ENCODE results near the gene SH3GL1. TPM values are rescaled to one million over a fixed set of nuclear protein-coding genes. Genes with fewer than 3 reads are reported as not detected.

SH3GL1 gene
- total and polyA plus RNA-seq, 10 of the 15 experiments (the other 5 are each of a cell fraction or from before 2014, with no cell fraction given): 0.93 to 47.4 (median 28.4) TPM

DNA sequence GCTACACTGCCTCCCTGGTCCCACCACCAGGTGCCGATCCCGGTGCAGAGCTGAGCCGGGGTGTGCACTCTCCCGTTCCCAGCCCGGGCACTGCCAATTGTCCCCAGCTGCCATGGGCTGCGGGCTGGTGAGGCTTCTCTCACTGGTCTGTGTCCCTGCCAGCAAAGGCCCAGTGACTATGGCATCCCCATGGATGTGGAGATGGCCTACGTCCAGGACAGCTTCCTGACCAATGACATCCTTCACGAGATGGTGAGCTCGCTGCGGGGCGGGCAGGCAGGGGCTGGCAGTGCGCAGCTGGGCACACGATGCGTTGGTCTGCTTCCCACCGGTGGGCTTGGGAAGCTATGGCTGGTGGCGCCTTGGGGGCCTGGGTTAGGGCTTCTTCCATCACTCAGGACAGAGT is 42.4 kb downstream of the SH3GL1 start:
- no peak overlapping the region for H3K9ac ChIP-seq (ENCODE audit: control insufficient read depth, insufficient read depth, low read length)
- no TSS peak for BruUV-seq (replicated peaks)
- TF ChIP-seq PML (IDR thresholded peaks at IDR 0.05; ENCODE audit: low read length) (0 out of 2 replicates have a peak, but pooled peaks have one; percentile 22), BCL11A (IDR thresholded peaks at IDR 0.05; ENCODE audit: low read depth, low read length) (no peak), POLR2A (IDR thresholded peaks at IDR 0.05; ENCODE audit: low read depth, low read length) (peak; percentile 58; the same call in 1 of the 2 replicates), SIN3A (IDR thresholded peaks at IDR 0.05; ENCODE audit: low read depth, low read length) (no peak)
- TF ChIP-seq, protein P1, sequence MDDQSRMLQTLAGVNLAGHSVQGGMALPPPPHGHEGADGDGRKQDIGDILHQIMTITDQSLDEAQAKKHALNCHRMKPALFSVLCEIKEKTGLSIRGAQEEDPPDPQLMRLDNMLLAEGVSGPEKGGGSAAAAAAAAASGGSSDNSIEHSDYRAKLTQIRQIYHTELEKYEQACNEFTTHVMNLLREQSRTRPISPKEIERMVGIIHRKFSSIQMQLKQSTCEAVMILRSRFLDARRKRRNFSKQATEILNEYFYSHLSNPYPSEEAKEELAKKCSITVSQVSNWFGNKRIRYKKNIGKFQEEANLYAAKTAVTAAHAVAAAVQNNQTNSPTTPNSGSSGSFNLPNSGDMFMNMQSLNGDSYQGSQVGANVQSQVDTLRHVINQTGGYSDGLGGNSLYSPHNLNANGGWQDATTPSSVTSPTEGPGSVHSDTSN (IDR thresholded peaks at IDR 0.05; ENCODE audit: insufficient replicate concordance, low read depth, low read length): no peak
- no peak overlapping the region for H2AFZ ChIP-seq (ENCODE audit: control insufficient read depth, low read depth, low read length)
- H3K9me3 ChIP-seq (replicated peaks; ENCODE audit: control insufficient read depth, insufficient read depth, low read length): no peaks in the 10 kb centered on the region
- in situ Hi-C loops (cut with MboI) (no loop called here), intact Hi-C loops (cut with micrococcal nuclease; ENCODE audit: unreplicated experiment) (no loop called here)
- DNase-seq (ENCODE audit: low read depth, low spot score) (no peak), ATAC-seq (no peak), FAIRE-seq (no peak)
- POLR2A ChIA-PET: no interaction called here
- SMC1A ChIA-PET (ENCODE audit: uncharacterized antibody, unreplicated experiment): no interaction called here
- CTCF ChIA-PET: no interaction called here
- no peak overlapping the region for H3K4me2 ChIP-seq (ENCODE audit: control insufficient read depth, insufficient read depth)
- no peaks in the 10 kb centered on the region for H3K27me3 ChIP-seq (replicated peaks in 1 of 2; ENCODE audit: control insufficient read depth in 2 of 2, insufficient read depth in 2 of 2, low read length in 1 of 2)
- H3K4me1 ChIP-seq (ENCODE audit: control insufficient read depth, insufficient read depth, low read length): no peaks in the 10 kb centered on the region
- no peak overlapping the region for H3K4me3 ChIP-seq
- no peak overlapping the region for H3K27ac ChIP-seq (ENCODE audit: control insufficient read depth, insufficient read depth)
- WGBS (ENCODE audit: insufficient coverage, insufficient replicate concordance, low lambda C conversion rate, missing lambda C conversion rate): 91% methylated on average over 16 of the region's 16 CpGs
- no peaks in the 10 kb centered on the region for H4K20me1 ChIP-seq (ENCODE audit: control insufficient read depth, insufficient read depth)
- H3K79me2 ChIP-seq (ENCODE audit: control insufficient read depth, insufficient read depth, low read length): no peaks in the 10 kb centered on the region
- RAD21 ChIA-PET (ENCODE audit: unreplicated experiment): interaction anchor here (0.5 kb wide), 1 partner anchor 47 kb away, joined by 3 read pairs; no protein-coding TSS in a partner anchor
- H3K36me3 ChIP-seq (ENCODE audit: control insufficient read depth in 2 of 2, insufficient read depth in 2 of 2, low read length in 1 of 2): peaks cover 13 to 27% of the 10 kb centered on the region in 2 experiments; a peak in 3 of 4 replicates

DNA sequence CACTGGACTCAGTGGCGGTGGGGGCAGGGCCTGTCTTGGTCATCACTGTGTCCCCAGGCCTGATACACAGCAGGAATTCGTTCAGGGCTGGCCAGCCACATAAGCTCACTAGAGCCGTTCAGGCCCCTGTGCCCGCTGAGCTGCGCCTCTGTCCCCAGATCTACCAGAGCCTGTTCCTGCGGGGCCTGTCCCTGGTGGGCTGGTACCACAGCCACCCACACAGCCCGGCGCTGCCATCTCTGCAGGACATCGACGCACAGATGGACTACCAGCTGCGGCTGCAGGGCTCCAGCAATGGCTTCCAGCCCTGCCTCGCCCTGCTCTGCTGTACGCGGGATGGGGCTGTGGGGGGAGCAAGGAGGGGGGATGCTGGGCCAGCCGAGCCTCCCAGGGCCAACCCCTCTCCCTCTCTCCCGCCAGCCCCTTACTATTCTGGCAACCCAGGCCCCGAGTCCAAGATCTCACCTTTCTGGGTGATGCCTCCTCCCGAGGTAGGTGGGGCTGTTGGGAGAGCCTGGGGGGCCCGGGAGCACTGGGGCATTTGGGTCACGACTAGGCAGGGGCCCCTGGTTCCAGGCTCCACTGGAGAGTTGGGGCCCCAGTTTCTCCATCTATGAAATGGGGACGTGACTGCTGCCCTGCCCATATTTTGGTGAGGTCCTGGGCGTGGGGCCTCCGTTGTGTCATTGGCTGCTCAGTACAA is 43.1 kb downstream of the SH3GL1 start:
- in situ Hi-C loops (cut with MboI) (no loop called here), intact Hi-C loops (cut with micrococcal nuclease; ENCODE audit: unreplicated experiment) (no loop called here)
- no peaks in the 10 kb centered on the region for H4K20me1 ChIP-seq (ENCODE audit: control insufficient read depth, insufficient read depth)
- DNase-seq (ENCODE audit: low read depth, low spot score) (no peak), ATAC-seq (no peak), FAIRE-seq (no peak)
- POLR2A ChIA-PET: no interaction called here
- H3K4me3 ChIP-seq: no peak overlapping the region
- H3K4me2 ChIP-seq (ENCODE audit: control insufficient read depth, insufficient read depth): no peak overlapping the region
- no peaks in the 10 kb centered on the region for H3K27me3 ChIP-seq (replicated peaks in 1 of 2; ENCODE audit: control insufficient read depth in 2 of 2, insufficient read depth in 2 of 2, low read length in 1 of 2)
- 84% methylated on average over 21 of the region's 23 CpGs for WGBS (ENCODE audit: insufficient coverage, insufficient replicate concordance, low lambda C conversion rate, missing lambda C conversion rate)
- peaks cover 13 to 20% of the 10 kb centered on the region in 2 experiments; a peak in 3 of 4 replicates for H3K36me3 ChIP-seq (ENCODE audit: control insufficient read depth in 2 of 2, insufficient read depth in 2 of 2, low read length in 1 of 2)
- no peak overlapping the region for H3K27ac ChIP-seq (ENCODE audit: control insufficient read depth, insufficient read depth)
- SMC1A ChIA-PET (ENCODE audit: uncharacterized antibody, unreplicated experiment): no interaction called here
- no TSS peak for BruUV-seq (replicated peaks)
- H3K9me3 ChIP-seq (replicated peaks; ENCODE audit: control insufficient read depth, insufficient read depth, low read length): no peaks in the 10 kb centered on the region
- H3K79me2 ChIP-seq (ENCODE audit: control insufficient read depth, insufficient read depth, low read length): no peaks in the 10 kb centered on the region
- H2AFZ ChIP-seq (ENCODE audit: control insufficient read depth, low read depth, low read length): no peak overlapping the region
- H3K4me1 ChIP-seq (ENCODE audit: control insufficient read depth, insufficient read depth, low read length): no peaks in the 10 kb centered on the region
- H3K9ac ChIP-seq (ENCODE audit: control insufficient read depth, insufficient read depth, low read length): no peak overlapping the region
- RAD21 ChIA-PET (ENCODE audit: unreplicated experiment): no interaction called here
- no peak for TF ChIP-seq NR2C1 (IDR thresholded peaks at IDR 0.05)
- no peak for TF ChIP-seq NRF1 (conservative IDR thresholded peaks at IDR 0.05; ENCODE audit: low read depth, low read length)
- TF ChIP-seq LARP7 (IDR thresholded peaks at IDR 0.05): no peak
- no peak for TF ChIP-seq MEF2B (IDR thresholded peaks at IDR 0.05; ENCODE audit: partially characterized antibody, poor library complexity, severe bottlenecking)
- CTCF ChIA-PET: interaction anchor here (1.0 kb wide), 1 partner anchor 124 kb away, joined by 3 read pairs; no protein-coding TSS in a partner anchor
